Kidney capillary endothelial cell (primary cell): ENCODE data around the gene COA3.

Experiments used
- DNase-seq: peaks from one replicate; pipeline ENCODE4 v3.0.0-alpha.2; 2018; ENCODE audit warnings: low spot score

The COA3 gene

GRCh38 chr17:42750739-42751344, 47.7 kb downstream of the COA3 start:
- no peak for DNase-seq

- DNase-seq, result no peak
Observed at GRCh38 chr17:42748908-42749798, 49.4 kb downstream of the COA3 start.

GRCh38 chr17:42748202-42748907, 50.1 kb downstream of the COA3 start:
- no peak for DNase-seq
